Natural killer cell (primary cell): Measurements from ENCODE around the gene KIF6. TPM values are rescaled to one million over a fixed set of nuclear protein-coding genes. Genes with fewer than 3 reads are reported as not detected.

Source experiments
- ATAC-seq, 3 donors: fragments of 150-1000 bp in 2 of 3; fragments of 200-7000 bp in 1 of 3; cut with Tn5 transposase; 1 replicate in 1 of 3; 2 replicates in 2 of 3; pipeline ENCODE4 v1.10.0; 2021; ENCODE audit warnings: mild to moderate bottlenecking in 2 of 3, moderate library complexity in 2 of 3
- DNase-seq, 2 donors: peaks; one replicate each; pipeline versions ENCODE4 v3.0.0 to v3.0.0-alpha.2; 2013 to 2021; ENCODE audit warnings: mixed read lengths in 1 of 2
- H3K27ac ChIP-seq: one replicate; pipeline ENCODE4 v1.5.1; 2013; ENCODE audit warnings: mild to moderate bottlenecking, low read length
- H3K27me3 ChIP-seq: one replicate; pipeline ENCODE4 v1.6.1; 2013; ENCODE audit warnings: low read length; ENCODE audit not compliant: control insufficient read depth, insufficient read depth
- H3K36me3 ChIP-seq: one replicate; pipeline ENCODE4 v1.6.1; 2013; ENCODE audit warnings: low read length; ENCODE audit not compliant: control insufficient read depth, insufficient read depth
- H3K4me1 ChIP-seq: one replicate; pipeline ENCODE4 v1.6.1; 2013; ENCODE audit warnings: low read length; ENCODE audit not compliant: control insufficient read depth, insufficient read depth
- H3K4me3 ChIP-seq: one replicate; pipeline ENCODE4 v1.5.1; 2013; ENCODE audit warnings: low read length
- H3K9me3 ChIP-seq: one replicate; pipeline ENCODE4 v1.6.1; 2013; ENCODE audit warnings: low read length; ENCODE audit not compliant: control insufficient read depth, insufficient read depth
- H3K27ac Mint-ChIP-seq, 2 donors: one replicate each; pipeline ENCODE4 v1.8.0; 2022; ENCODE audit warnings: mild to moderate bottlenecking in 2 of 2, mixed read lengths in 2 of 2, moderate library complexity in 1 of 2
- H3K27me3 Mint-ChIP-seq, 2 donors: one replicate each; pipeline ENCODE4 v1.8.0; 2022; ENCODE audit warnings: low read depth in 2 of 2, mixed read lengths in 2 of 2
- H3K36me3 Mint-ChIP-seq: one replicate; pipeline ENCODE4 v1.8.0; 2022; ENCODE audit warnings: mixed read lengths
- H3K4me1 Mint-ChIP-seq, 2 donors: one replicate each; pipeline ENCODE4 v1.8.0; 2022; ENCODE audit warnings: mixed read lengths in 2 of 2
- H3K4me3 Mint-ChIP-seq: one replicate; pipeline ENCODE4 v1.8.0; 2022; ENCODE audit warnings: mild to moderate bottlenecking, moderate library complexity, mixed read lengths
- H3K9me3 Mint-ChIP-seq, 2 donors: one replicate each; pipeline ENCODE4 v1.8.0; 2022; ENCODE audit warnings: mixed read lengths in 2 of 2
- CTCF ChIP-seq: fragments of 200-600 bp; IDR thresholded peaks from one replicate; pipeline ENCODE4 v1.8.0; 2022; ENCODE audit warnings: antibody characterized with exemption
- WGBS: methylation state at CpG from one replicate; pipeline ENCODE4 v1.1.7; 2013; ENCODE audit warnings: missing lambda C conversion rate; ENCODE audit not compliant: insufficient coverage; 5-methylcytosine and 5-hydroxymethylcytosine counted together
- intact Hi-C: fragments of 100-400 bp; cut with micrococcal nuclease; formaldehyde crosslinking; loops from one replicate; pipeline ENCODE4 v1.14.2; 2022
- total RNA-seq, 4 donors: library from RNA; stranded (reverse); fragments of 120-200 nt in 1 of 4; gene quantifications; one replicate each; pipeline versions ENCODE4 v1.2.3 to v1.2.4, GENCODE V29; 2013 to 2022

KIF6 gene
- total RNA-seq, 3 donors from 2014 or later (not counting 1 experiment from before 2014, with no cell fraction given), result not detected

- DNase-seq, result no peak
- WGBS, result 16% methylated on average over 5 of the region's 5 CpGs
Observed at GRCh38 chr6:39338397-39338796, 386.8 kb downstream of the KIF6 start.

GRCh38 chr6:39335780-39336545, 389.2 kb downstream of the KIF6 start:
- ATAC-seq (peak; percentile 50 to 88 (median 64)), DNase-seq (no peak)
- peaks cover 56 to 57% of the 10 kb centered on the region in 2 donors for H3K4me1 Mint-ChIP-seq
- TF ChIP-seq CTCF, result no peak
- 6% methylated on average over 5 of the region's 5 CpGs for WGBS
- H3K9me3 ChIP-seq, result no peaks in the 10 kb centered on the region
- peak overlapping the region; percentile 80 to 85 for H3K27ac Mint-ChIP-seq
- H3K27me3 ChIP-seq, result no peaks in the 10 kb centered on the region
- no peaks in the 10 kb centered on the region for H3K36me3 Mint-ChIP-seq
- peaks cover 47% of the 10 kb centered on the region for H3K4me1 ChIP-seq
- no peak overlapping the region for H3K27ac ChIP-seq
- peaks cover 0 to 5% of the 10 kb centered on the region in 2 donors for H3K27me3 Mint-ChIP-seq
- H3K9me3 Mint-ChIP-seq, result no peaks in the 10 kb centered on the region
- intact Hi-C loops, result no loop called here
- H3K4me3 ChIP-seq, result no peak overlapping the region
- no peaks in the 10 kb centered on the region for H3K36me3 ChIP-seq
- peak overlapping the region; percentile 89 for H3K4me3 Mint-ChIP-seq

More at GRCh38 chr6:39338397-39338796, 386.8 kb downstream of the KIF6 start:
- H3K27ac Mint-ChIP-seq, result peak overlapping the region in 1 of 2 donors; percentile 69
- peaks cover 52 to 56% of the 10 kb centered on the region in 2 donors for H3K4me1 Mint-ChIP-seq
- H3K27ac ChIP-seq, result no peak overlapping the region
- H3K4me1 ChIP-seq, result peaks cover 61% of the 10 kb centered on the region
- H3K4me3 ChIP-seq, result no peak overlapping the region
- H3K36me3 Mint-ChIP-seq, result no peaks in the 10 kb centered on the region
- no peaks in the 10 kb centered on the region for H3K27me3 Mint-ChIP-seq
- intact Hi-C loops, result no loop called here
- TF ChIP-seq CTCF, result no peak
- H3K27me3 ChIP-seq, result no peaks in the 10 kb centered on the region
- no peaks in the 10 kb centered on the region for H3K9me3 ChIP-seq
- ATAC-seq, result no peak
- H3K4me3 Mint-ChIP-seq, result peak overlapping the region; percentile 47
- H3K9me3 Mint-ChIP-seq, result no peaks in the 10 kb centered on the region
- no peaks in the 10 kb centered on the region for H3K36me3 ChIP-seq

GRCh38 chr6:39333644-39334438, 391.4 kb downstream of the KIF6 start:
- Histone ChIP-seq H3K4me1 (peaks cover 36% of the 10 kb centered on the region), H3K27me3 (no peaks in the 10 kb centered on the region), H3K27ac (no peak overlapping the region), H3K4me3 (no peak overlapping the region), H3K36me3 (no peaks in the 10 kb centered on the region), H3K9me3 (no peaks in the 10 kb centered on the region)
- H3K4me3 Mint-ChIP-seq, result peak overlapping the region; percentile 13
- no peak for TF ChIP-seq CTCF
- DNase-seq, result no peak
- no peak for ATAC-seq
- peaks cover 47 to 48% of the 10 kb centered on the region in 2 donors for H3K4me1 Mint-ChIP-seq
- H3K27ac Mint-ChIP-seq, result no peak overlapping the region
- no peaks in the 10 kb centered on the region for H3K36me3 Mint-ChIP-seq
- H3K9me3 Mint-ChIP-seq, result no peaks in the 10 kb centered on the region
- WGBS, result 91% methylated on average over 7 of the region's 7 CpGs
- peaks cover 0 to 9% of the 10 kb centered on the region in 2 donors for H3K27me3 Mint-ChIP-seq
- intact Hi-C loops, result no loop called here
